Activated CD4-positive, alpha-beta T cell treated with anti-CD3 and anti-CD28 coated beads, Interleukin-2, amount 50 U/mL, for 24 hours (primary cell): ENCODE measurements around the gene SNX33.
"Not testable (repeated sequence)": the region's sequence is repeated elsewhere in the genome, so short reads cannot be mapped to it uniquely, and the experiment has no call there.

Experiments used
- DNase-seq, 2 donors: peaks; one replicate each; pipeline ENCODE4 v3.0.0-alpha.2; 2020; ENCODE audit warnings: low read depth in 1 of 2, low spot score in 1 of 2

SNX33 gene

GRCh38 chr15:75682181-75683135, 34.7 kb downstream of the SNX33 start:
- DNase-seq = no peak

- DNase-seq = peak; percentile 47 to 49
These were observed 36.1 kb downstream of the SNX33 start for GRCh38 chr15:75683646-75684312.

GRCh38 chr15:75684648-75685047, 36.9 kb downstream of the SNX33 start:
- DNase-seq = no peak

GRCh38 chr15:75685195-75685594, 37.5 kb downstream of the SNX33 start:
- no peak for DNase-seq

GRCh38 chr15:75686212-75686642, 38.5 kb downstream of the SNX33 start:
- peak; percentile 60 to 63 for DNase-seq

- no peak for DNase-seq
These were observed 40.0 kb downstream of the SNX33 start for GRCh38 chr15:75687486-75688277.

GRCh38 chr15:75688278-75688557, 40.5 kb downstream of the SNX33 start:
- no peak for DNase-seq

GRCh38 chr15:75688831-75689230, 41.1 kb downstream of the SNX33 start:
- DNase-seq = no peak

- not testable (repeated sequence) for DNase-seq
These were observed 41.7 kb downstream of the SNX33 start for GRCh38 chr15:75689429-75689828.

- DNase-seq = not testable (repeated sequence)
These were observed 44.6 kb downstream of the SNX33 start for GRCh38 chr15:75692311-75692710.

GRCh38 chr15:75693028-75693427, 45.3 kb downstream of the SNX33 start:
- not testable (repeated sequence) for DNase-seq

GRCh38 chr15:75693501-75694240, 46.0 kb downstream of the SNX33 start:
- DNase-seq = no peak

- DNase-seq = no peak
These were observed 46.8 kb downstream of the SNX33 start for GRCh38 chr15:75694241-75695182.

GRCh38 chr15:75695220-75695619, 47.5 kb downstream of the SNX33 start:
- no peak for DNase-seq

- no peak for DNase-seq
These were observed 48.1 kb downstream of the SNX33 start for GRCh38 chr15:75695634-75696310.

- no peak for DNase-seq
These were observed 48.6 kb downstream of the SNX33 start for GRCh38 chr15:75696311-75696720.

- no peak for DNase-seq
These were observed 49.1 kb downstream of the SNX33 start for GRCh38 chr15:75696854-75697259.

GRCh38 chr15:75697523-75697922, 49.8 kb downstream of the SNX33 start:
- DNase-seq = no peak
